OCI-M2 (cell line): ENCODE data around the gene DISP3.

Experiments used
- DNase-seq: peaks from one replicate; lab custom pipeline; 2025; ENCODE audit not compliant: unreplicated experiment; lab: John Stamatoyannopoulos, UW

DISP3 gene

DNA sequence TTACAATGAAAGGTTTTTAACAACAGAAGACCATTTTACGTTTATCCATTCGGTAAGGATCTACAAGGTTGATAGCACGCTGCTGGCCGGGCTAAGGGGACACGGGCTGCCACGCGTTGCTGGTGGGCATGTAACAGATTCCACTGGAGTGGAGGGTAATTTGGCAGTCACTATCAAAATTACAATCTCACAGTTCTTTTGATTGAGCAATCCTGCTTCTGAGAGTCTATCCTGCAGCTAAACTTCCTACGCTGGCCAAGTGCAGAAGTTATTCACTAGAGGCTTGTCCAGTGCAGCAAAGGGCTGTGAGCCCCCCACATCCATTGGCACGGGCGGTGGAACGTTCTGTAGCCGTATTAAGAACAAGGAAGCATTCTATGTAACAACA, 61.8 kb downstream of the DISP3 start:
- no peak for DNase-seq

DNA sequence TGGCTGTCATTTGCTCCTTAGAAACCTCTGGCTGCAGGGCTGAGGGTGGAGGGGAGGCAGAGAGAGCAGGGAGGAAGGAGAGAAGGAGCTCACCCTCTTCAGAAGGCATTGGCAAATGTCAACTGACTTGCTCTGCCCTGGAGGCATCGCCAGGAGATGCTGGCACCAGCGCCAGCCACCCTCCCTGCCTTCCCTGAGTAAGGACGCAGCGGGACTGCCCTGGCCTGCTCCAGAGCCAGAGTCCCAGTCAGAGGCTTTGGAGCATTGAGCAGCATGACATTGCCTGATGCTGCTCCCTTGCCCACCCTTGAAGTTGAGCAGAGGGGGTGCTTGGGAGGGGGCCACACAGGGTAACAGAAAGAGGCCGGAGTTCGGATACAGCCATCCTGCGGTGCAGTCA, 62.3 kb downstream of the DISP3 start:
- DNase-seq: no peak

DNA sequence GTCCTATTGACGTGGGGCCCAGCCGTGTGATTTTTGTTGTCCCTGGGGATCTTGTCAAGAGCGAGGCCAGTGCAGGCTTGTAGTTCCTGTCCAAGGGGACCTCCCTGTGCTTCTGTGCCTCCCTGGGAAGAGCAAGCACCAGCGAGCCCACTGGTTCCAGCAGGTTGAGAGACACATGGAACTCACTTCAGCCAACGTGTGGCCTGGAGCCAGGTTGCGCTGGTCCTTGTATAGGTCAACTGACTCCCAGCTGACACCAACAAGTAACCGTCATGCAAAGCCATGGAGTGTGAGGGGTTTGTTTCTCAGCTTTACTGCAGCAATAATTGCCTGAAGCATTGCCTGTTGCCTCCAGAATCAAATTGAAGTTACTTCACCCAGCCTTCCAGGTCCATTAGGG, 63.0 kb downstream of the DISP3 start:
- DNase-seq: no peak

DNA sequence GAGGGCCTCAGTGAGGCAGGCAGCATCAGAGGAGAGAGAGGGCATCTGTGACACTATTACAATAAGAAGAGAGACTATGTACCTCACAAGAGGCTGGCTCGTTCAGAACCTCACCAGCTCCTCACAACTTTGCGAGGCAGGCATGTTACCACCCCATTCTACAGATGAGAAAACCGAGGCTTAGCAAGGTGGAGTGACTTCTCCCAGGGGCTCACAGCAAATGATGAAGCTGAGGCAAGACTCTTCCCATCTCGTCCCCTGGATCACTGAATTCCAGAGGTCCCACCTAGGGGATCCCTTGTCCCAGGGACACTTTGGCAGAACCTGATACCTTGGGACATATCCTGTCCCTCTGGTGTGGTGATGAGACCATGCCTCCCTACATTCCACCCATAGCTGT, 64.4 kb downstream of the DISP3 start:
- DNase-seq: no peak

DNA sequence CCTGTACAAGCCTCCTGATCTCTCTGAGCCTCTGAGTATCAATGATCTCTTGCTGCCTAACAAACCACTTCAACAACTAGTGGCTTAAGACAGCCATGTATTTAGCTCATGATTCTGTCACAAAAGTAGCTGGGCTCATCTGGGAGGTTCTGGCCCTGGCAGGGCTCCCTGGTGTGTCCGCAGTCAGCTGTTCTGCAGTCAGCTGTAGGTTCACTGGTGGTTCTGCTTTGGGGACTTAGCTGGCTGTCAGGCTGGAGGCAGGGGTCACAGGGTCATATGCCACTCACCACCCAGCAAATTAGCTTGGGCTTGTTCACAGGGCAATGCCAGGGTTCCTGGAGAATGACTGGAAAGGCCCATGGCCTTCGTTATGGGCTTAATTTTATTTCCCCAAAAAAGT, 64.8 kb downstream of the DISP3 start:
- no peak for DNase-seq

DNA sequence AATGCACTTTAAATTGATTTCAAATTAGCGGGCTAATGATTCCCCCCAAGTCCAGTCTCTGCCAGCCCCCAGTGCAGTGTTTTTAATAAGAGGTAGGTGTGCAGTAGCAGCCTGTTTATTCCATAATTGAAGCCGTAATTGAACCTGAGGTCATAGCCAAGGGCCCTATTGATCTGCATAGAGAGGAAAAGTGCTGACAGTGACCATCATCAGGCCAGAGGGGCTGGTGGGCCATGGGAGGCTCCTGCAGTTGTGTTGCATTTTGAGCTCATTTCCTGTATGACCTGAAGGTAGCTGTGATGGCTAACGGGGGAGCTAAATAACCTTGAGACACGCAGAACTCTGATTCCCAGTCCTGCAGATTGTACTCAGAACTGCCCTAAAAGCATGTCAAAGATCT, 67.5 kb downstream of the DISP3 start:
- no peak for DNase-seq

DNA sequence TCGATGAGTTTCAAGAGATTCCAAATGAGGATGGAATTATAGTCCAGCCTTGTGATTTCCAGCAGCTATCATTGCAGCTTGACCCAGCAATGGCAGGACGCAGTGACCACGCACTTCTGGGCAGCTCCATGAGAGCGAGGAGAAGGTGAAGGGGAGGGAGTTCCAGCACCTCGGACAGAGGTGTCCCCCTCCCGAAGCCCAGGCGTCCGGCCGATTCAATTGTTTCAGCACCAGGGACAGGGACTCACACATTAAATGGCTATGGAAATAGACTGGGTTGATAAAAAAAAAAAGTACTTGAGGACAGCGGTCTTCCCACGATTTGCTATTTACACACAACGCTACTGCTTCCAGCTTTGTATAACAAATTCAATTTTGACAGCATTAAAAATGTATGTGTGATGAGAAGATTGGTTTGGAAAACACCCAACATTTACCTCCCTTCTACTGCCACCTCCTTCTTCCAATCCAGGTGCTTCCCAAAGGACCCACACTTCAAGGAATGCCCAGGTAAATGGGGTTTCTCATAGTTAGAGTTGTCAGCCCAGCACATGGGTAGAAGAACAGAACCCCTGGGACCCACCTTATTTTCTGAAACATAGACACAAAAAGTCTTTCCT, 71.8 kb downstream of the DISP3 start:
- no peak for DNase-seq

DNA sequence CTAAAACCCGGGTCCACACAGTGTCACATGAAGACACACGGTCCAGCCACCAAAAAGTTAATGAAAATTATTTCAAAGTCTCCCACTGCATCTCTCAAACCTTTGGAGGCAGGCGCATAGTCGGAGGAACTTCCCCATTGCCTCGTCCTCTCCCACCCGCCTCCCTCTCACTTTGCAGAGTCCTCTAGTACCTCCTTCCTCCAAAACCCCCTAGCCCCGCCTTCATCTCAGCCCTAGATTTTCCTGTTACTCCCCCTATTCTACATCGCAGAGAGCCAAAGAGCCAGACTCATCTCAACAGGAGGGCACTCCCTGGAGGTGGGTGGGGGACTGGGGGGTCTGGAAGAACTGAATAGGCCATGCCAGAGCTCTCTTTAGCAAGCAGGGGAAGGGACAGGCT, 79.3 kb downstream of the DISP3 start:
- DNase-seq: no peak

DNA sequence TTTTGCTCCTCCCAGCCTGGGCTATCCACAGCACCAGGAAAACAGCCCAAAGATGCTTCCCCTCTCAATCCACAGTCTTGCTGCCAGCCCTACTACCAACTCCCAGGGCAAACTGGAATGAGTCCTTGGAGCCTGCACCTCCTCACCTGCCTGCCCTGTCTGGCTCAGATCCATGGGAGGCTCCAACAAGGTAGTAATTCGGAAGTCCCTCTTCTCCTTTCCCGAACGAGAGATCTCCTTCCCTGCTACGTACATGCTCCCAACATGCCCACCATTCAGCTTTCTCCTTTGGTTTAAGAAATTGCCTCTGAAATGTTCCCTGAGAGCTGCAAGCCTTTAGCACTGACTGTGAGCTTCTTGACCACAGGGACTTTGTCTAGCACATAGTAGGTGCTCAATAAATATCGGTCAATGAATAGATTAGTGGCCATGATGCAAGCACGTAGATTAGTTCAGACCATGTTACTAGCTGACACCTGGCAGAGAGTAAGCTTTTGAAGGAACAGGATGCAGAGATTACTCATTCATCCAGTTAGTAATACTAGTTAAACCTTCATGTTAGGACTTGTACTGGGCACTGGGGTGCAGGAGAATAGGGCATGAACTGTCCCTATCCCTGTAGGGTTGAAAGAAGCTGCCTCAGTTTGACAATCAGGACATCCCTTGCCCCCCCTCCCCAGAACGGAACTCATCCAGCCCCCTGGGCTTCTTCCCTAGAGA, 80.1 kb downstream of the DISP3 start:
- no peak for DNase-seq

DNA sequence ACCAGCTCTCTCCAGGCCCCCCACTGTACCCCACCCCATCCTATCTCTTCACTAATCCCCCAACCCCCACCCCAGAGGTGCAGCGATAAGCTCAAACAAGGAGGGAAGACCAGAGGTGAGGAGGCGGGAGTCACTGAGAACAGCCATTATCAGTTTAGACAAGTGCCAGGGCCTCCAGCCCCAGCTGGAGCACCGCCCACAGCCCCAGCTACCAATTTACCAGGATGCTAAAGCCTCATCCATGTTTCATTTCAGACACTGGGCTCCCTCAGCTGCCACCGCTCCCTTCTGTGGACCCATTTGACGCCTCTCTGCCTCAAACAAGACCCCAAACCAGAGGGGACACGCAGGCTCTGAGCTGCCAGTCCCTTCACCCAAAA, 80.6 kb downstream of the DISP3 start:
- DNase-seq: no peak

DNA sequence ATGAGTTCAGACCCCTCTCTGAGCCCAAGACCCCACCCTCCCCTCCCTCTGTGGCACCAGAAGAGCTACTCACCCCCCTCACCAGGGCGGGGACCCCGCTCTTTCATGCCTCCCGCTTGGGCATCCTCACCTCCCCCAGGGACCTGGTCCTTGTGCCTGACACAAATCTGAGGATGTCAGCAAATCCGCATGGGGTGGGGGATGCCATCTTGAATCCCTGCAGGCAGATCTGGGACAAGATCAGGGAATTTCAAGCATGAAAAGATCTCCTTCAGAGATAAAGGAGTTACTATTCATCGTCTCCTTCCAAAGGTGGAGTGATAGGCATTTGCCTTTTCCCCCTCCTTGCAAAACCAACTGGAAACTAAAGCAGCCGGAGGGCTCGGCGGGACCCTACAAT, 81.1 kb downstream of the DISP3 start:
- DNase-seq: no peak

DNA sequence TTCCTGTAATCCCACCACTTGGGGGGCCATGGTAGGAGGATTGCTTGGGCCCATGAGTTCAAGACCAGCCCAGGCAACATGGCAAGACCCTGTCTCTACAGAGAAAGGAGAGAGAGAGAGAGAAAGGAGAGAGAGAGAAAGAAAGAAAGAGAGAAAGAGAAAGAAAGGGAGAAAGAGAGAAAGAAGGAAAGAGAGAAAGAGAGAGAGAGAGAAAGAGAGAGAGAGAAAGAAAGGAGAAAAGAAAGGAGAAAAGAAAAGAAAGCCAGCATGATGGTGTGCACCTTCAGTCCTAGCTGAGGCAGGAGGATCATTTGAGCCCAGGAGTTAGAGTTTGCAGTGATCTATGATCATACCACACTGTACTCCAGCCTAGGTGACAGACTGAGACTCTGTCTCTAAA, 82.8 kb downstream of the DISP3 start:
- DNase-seq: no peak

DNA sequence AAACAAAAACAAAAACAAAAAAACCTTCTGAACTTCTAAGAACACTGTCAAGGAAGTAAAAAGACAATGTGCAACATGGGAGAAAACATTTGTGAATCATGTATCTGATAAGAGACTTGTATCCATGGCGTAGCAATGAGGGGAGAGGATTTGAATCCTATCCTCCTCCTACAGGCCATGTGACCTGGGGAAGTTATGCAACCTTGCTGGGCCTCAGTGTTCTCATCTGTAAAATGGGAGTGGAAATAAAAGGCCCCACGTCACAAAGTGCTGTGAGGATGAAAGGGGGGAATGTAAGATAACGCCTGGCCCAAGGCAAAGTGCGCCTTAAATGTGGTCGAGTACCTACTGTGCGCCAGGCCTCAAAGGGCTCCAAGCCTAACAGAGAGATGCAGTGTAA, 83.7 kb downstream of the DISP3 start:
- no peak for DNase-seq

DNA sequence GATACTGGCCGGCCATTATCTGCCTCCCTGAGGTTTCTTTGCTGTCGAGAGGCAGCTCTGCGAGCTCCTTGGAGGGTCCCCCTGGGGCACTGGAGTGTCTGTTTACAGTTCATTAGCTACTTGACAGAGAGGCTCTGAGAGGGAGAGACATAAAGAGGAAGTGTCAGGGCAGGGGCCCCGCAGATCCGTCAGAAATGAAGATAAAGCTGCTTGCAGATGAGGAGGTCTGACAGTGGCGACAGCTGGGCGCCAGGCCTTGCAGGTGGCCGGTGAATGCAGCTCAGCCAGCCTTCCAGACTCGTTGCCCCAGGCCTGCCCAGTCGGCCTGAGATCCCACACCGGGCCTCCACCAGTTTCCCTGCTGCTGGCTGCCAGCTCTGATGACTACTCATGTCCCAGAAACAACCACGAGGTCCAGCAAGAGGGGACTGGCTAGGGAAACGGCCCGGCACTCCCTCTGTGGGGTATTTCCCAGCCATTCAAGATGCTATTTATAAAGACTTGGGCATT, 84.7 kb downstream of the DISP3 start:
- DNase-seq: no peak

DNA sequence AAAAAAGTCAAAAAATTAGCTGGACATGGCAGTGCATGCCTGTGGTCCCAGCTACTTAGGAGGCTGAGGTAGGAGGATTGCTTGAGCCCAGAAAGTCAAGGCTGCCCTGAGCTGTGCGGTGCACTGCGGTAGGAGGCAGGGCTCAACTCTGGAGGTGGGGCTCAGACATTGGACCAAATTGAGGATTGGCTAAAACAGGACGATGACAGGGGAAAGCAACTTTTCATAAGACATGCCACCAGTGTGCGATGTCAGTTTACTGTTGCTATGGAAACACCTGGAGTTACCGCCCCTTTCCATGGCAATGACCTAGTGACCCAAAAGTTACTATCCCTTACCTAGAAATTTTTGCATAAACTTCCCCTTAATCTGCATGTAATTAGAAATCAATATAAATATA, 85.3 kb downstream of the DISP3 start:
- no peak for DNase-seq

DNA sequence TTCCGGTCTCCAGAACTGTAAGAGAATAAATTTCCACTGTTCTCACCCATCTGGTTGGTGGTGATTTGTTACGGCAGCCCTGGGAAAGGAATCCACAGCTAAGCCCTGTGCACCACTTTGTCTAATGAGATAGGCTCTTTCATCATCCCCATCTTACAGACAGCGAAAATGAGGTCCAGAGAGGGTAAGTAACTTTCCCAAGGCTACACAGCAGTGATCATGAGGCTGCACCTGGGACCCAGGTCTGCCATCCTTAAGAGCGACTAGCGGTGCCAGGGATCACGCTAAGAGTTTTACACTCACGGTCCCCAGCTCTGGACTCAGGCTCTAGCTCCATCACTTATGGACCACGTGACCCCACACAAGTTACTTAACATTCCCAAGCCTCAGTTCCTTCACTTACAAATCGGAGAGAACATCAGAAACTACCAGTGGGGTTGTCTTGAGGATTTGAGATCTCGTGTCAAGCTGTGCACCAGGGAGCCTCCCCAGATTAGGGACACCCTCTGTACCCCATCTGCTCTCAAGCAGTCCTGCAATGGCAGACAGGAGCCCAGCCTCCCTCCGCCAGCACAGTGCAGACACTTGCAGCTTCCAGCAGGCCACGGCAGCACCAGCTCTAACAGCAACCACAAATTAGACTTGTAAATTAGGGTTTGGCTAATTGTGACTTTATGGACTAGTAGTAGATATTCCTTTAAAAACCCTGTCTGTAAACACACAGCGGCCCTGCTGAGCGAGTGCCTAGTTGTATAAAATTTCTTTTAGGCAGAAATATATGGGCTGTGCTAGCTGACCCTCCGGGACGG, 87.3 kb downstream of the DISP3 start:
- no peak for DNase-seq

DNA sequence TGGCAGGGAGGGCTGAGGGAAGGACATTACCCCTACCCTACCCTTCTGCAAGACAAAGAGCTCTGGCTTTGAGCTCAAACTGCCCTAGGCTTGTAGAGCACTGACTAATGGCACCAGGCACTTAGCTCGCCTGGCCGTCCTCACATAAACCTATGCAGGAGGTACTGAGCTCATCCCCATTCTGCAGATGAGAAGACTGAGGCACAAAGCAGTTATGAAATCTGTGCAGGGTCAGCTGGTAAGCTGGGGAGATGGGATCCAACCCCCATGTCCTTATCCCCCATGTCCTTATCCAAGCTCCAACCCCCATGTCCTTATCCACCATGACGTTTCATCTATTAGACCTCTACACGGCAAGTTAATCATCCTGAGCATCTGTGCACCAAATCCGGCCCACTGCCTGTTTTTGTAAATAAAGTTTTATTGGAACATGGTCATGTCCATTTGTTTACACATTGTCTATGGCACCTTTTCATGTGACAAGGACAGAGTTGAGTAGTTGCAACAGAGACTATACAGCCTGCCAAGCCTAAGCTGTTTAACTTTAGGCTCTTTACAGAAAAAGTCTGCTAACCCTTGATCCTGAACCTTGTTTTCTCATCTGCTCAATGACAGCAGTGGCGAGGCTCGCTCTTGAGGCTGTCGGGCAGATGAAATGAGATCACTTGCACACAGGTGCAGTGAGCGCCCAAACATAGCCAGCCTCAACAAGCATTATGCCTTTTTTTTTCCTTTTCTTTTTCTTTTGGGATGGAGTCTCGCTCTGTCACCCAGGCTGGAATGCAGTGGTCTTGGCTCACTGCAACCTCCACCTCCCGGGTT, 88.5 kb downstream of the DISP3 start:
- DNase-seq: no peak

DNA sequence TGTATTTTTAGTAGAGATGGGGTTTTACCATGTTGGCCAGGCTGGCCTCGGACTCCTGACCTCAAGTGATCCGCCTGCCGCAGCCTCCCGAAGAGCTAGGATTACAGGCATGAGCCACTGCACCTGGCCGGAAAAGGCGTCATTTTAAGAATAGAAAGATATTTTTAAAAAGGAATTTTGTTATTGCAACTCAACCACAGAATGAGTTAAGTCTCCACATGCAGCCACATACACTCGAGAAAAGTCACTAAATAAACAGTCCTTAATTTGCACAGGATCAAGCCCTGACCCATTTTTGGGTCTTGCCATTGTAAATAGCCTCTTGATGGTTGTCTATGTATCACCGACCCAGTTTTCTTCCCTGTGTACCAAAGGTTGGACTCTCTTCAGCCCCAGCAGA, 89.7 kb downstream of the DISP3 start:
- DNase-seq: no peak

DNA sequence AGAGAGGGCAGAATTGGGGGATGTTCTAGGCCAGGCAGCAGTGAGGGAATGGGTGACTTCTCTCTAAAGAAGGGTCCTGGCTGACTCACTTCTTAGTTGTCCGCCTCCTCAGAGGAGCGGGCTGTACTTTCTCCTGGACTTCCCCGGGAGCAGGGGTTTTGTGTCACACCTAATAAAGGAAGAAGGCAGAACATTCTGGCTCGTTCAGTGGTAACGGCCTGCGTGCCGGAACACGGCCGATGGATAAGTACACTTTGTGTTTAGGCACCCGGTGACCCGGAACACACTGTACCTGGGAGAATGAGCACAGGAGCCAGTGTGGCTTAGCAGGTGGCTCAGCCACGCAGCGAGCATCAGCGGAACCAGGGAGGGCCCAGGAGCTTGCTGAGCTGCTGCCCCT, 90.6 kb downstream of the DISP3 start:
- DNase-seq: no peak

DNA sequence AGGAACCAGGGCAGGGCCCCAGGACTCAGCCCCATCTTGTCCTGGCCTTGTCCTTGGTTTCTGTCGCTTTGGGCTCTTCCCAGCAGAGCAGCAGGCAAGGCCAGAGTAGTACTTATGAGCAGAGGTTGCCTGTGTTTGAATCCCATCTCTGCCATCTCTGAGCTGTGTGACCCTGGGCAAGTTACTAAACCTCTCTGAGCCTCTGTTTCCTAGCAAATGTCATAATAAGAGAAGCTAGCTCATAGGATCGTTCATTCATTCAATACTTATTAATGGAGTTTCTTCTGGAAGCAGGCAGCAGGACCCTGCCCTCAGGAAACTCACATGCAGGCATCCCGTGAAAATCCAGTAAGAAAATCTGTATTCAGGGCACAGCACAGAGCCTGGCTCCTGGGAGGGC, 91.0 kb downstream of the DISP3 start:
- no peak for DNase-seq

DNA sequence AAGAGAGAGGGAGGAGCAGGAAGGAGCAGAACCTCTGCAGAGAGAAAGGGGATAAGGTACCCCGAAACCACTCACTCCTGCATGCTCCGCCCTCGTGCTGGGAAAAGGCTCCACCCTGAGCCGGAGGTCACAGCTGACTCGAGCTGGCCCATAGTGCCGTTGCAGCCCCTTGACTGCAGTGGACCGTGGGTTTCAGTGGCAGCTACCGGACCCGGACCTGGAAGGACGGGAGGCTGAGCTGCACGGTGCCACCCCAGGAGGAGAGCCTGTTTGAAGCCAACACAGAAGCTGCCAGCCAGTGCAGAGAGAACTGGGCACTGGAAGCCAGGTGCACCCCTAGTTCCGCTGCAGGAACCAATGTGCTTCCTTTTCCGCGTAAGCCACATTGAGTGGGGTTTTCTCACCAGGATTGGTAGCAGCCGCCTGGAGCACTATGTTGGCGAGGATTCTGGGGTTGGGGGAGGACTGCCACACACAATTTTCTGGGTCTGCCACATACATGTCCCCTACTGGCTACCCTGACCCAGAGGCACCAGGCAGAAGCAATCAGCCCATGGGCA, 91.9 kb downstream of the DISP3 start:
- no peak for DNase-seq
